Measurements from ENCODE around the gene NACAD.

- TF ChIP-seq CTCF (conservative IDR thresholded peaks at IDR 0.05 in 1 of 2, IDR thresholded peaks at IDR 0.05 in 1 of 2; ENCODE audit: extremely low read depth in 1 of 2, insufficient read depth in 1 of 2, low read depth in 1 of 2, low read length in 2 of 2) (no peak), EZH2 (IDR thresholded peaks at IDR 0.05; ENCODE audit: borderline replicate concordance, low read length) (no peak)
These were observed 41.1 kb upstream of the NACAD start for GRCh38 chr7:45129906-45130305.

All from mammary epithelial cell (primary cell).